Gastroesophageal sphincter (tissue), 3 donors: ENCODE measurements around the gene IBSP.

Experiments
- POLR2A ChIP-seq, 2 donors: fragments of 450-650 bp; IDR thresholded peaks; one replicate each; pipeline ENCODE4 v1.6.1; 2017; ENCODE audit warnings: antibody characterized with exemption in 2 of 2, mild to moderate bottlenecking in 2 of 2, moderate library complexity in 1 of 2
- POLR2AphosphoS5 ChIP-seq: sonication (generic); formaldehyde crosslinking; IDR thresholded peaks from one replicate; pipeline ENCODE4 v1.6.1; 2017; ENCODE audit warnings: antibody characterized with exemption
- TF ChIP-seq, protein P1 (sequence below), 4 experiments: fragments of 200-600 bp in 2 of 4; fragments of 450-650 bp in 2 of 4; sonication (generic) in 1 of 4; IDR thresholded peaks; one replicate each; pipeline ENCODE4 v1.5.1; 2017 to 2019; ENCODE audit warnings: antibody characterized with exemption in 4 of 4, mild to moderate bottlenecking in 2 of 4, moderate library complexity in 2 of 4

GRCh38 chr4:87839592-87839946, 40.2 kb downstream of the IBSP start:
- TF ChIP-seq, protein P1, sequence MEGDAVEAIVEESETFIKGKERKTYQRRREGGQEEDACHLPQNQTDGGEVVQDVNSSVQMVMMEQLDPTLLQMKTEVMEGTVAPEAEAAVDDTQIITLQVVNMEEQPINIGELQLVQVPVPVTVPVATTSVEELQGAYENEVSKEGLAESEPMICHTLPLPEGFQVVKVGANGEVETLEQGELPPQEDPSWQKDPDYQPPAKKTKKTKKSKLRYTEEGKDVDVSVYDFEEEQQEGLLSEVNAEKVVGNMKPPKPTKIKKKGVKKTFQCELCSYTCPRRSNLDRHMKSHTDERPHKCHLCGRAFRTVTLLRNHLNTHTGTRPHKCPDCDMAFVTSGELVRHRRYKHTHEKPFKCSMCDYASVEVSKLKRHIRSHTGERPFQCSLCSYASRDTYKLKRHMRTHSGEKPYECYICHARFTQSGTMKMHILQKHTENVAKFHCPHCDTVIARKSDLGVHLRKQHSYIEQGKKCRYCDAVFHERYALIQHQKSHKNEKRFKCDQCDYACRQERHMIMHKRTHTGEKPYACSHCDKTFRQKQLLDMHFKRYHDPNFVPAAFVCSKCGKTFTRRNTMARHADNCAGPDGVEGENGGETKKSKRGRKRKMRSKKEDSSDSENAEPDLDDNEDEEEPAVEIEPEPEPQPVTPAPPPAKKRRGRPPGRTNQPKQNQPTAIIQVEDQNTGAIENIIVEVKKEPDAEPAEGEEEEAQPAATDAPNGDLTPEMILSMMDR (IDR thresholded peaks at IDR 0.05), result no peak
- TF ChIP-seq POLR2AphosphoS5 (no peak), POLR2A (IDR thresholded peaks at IDR 0.05) (no peak)
